HepG2 (cell line): ENCODE measurements around the gene GRPEL2. TPM values are rescaled to one million over a fixed set of nuclear protein-coding genes. Genes with fewer than 3 reads are reported as not detected.
A peak's percentile ranks its signal among the peaks of the same experiment; 100 is the strongest.

Experiments
- ARHGAP35 ChIP-seq: sonication (generic); formaldehyde crosslinking; IDR thresholded peaks from 2 replicates; pipeline ENCODE4 v1.9.0; 2022; ENCODE audit warnings: mild to moderate bottlenecking, inconsistent platforms, moderate library complexity, missing genetic modification reagents, borderline replicate concordance
- BATF2 ChIP-seq: sonication (generic); formaldehyde crosslinking; IDR thresholded peaks from 2 replicates; pipeline ENCODE4 v1.8.0; 2022; ENCODE audit warnings: mild to moderate bottlenecking, missing genetic modification reagents, moderate library complexity
- FIP1L1 ChIP-seq: fragments of 200-400 bp; formaldehyde crosslinking; IDR thresholded peaks from 2 replicates; pipeline ENCODE4 v1.6.1; 2018; ENCODE audit warnings: low read depth, mild to moderate bottlenecking, low read length, moderate library complexity, borderline replicate concordance; ENCODE audit not compliant: insufficient read depth
- FOXK2 ChIP-seq: fragments of 450-650 bp; IDR thresholded peaks from 2 replicates; pipeline ENCODE4 v1.6.1; 2016
- JUNB ChIP-seq: sonication (generic); formaldehyde crosslinking; IDR thresholded peaks from 2 replicates; pipeline ENCODE4 v1.8.0; 2022; ENCODE audit warnings: missing genetic modification reagents, mild to moderate bottlenecking, borderline replicate concordance
- MLX ChIP-seq: IDR thresholded peaks from 2 replicates; pipeline ENCODE4 v1.6.1; 2016
- NCOA5 ChIP-seq: sonication (generic); formaldehyde crosslinking; IDR thresholded peaks from 2 replicates; pipeline ENCODE4 v1.4.0; 2020; ENCODE audit warnings: missing genetic modification reagents
- NFRKB ChIP-seq: fragments of 450-650 bp; IDR thresholded peaks from 2 replicates; pipeline ENCODE4 v1.6.1; 2017
- SAP130 ChIP-seq: IDR thresholded peaks from 2 replicates; pipeline ENCODE4 v1.6.1; 2016; ENCODE audit warnings: low read depth
- SMC3 ChIP-seq: IDR thresholded peaks from 2 replicates; pipeline ENCODE4 v1.6.1; 2011; ENCODE audit warnings: low read length, improper control_type of control experiment
- TBL1XR1 ChIP-seq: fragments of 150-350 bp; IDR thresholded peaks from 2 replicates; pipeline ENCODE4 v1.6.1; 2014; ENCODE audit warnings: borderline replicate concordance, low read length; ENCODE audit not compliant: partially characterized antibody
- ZBTB42 ChIP-seq: sonication (generic); formaldehyde crosslinking; IDR thresholded peaks from 2 replicates; pipeline ENCODE4 v1.5.0; 2020; ENCODE audit warnings: mild to moderate bottlenecking, missing genetic modification reagents
- ZBTB44 ChIP-seq: sonication (generic); formaldehyde crosslinking; IDR thresholded peaks from 2 replicates; pipeline ENCODE4 v1.4.0; 2020; ENCODE audit warnings: missing genetic modification reagents
- ZFP36 ChIP-seq: fragments of 150-350 bp; IDR thresholded peaks from 2 replicates; pipeline ENCODE4 v1.6.1; 2018; ENCODE audit warnings: borderline replicate concordance, low read length, low read depth; ENCODE audit not compliant: partially characterized antibody
- ZNF205 ChIP-seq: IDR thresholded peaks from 2 replicates; pipeline ENCODE4 v1.6.1; 2018; ENCODE audit warnings: missing biosample characterization, missing genetic modification reagents
- ZNF33B ChIP-seq: sonication (generic); formaldehyde crosslinking; IDR thresholded peaks from 2 replicates; pipeline ENCODE4 v1.5.1; 2020; ENCODE audit warnings: mild to moderate bottlenecking, missing genetic modification reagents
- ZNF543 ChIP-seq: sonication (generic); formaldehyde crosslinking; IDR thresholded peaks from 2 replicates; pipeline ENCODE4 v1.4.0; 2020; ENCODE audit warnings: mild to moderate bottlenecking, missing genetic modification reagents
- ZNF652 ChIP-seq: IDR thresholded peaks from 2 replicates; pipeline ENCODE4 v1.6.1; 2016; ENCODE audit warnings: low read depth, borderline replicate concordance
- ZNF784 ChIP-seq: sonication (generic); formaldehyde crosslinking; IDR thresholded peaks from 2 replicates; pipeline ENCODE4 v1.5.1; 2020; ENCODE audit warnings: missing genetic modification reagents, mild to moderate bottlenecking, borderline replicate concordance
- ZNF800 ChIP-seq: sonication (generic); formaldehyde crosslinking; IDR thresholded peaks from 2 replicates; pipeline ENCODE4 v1.4.0; 2020; ENCODE audit warnings: missing genetic modification reagents
- ZNF839 ChIP-seq: sonication (generic); formaldehyde crosslinking; IDR thresholded peaks from 2 replicates; pipeline ENCODE4 v1.4.0; 2020; ENCODE audit warnings: missing genetic modification reagents, mild to moderate bottlenecking, borderline replicate concordance
- ZUFSP ChIP-seq: sonication (generic); formaldehyde crosslinking; IDR thresholded peaks from 2 replicates; pipeline ENCODE4 v1.9.0; 2021; ENCODE audit warnings: missing genetic modification reagents, mild to moderate bottlenecking, borderline replicate concordance
- polyA plus RNA-seq, 8 experiments: library from polyadenylated mRNA; depleted of rRNA in 3 of 8; stranded (reverse) in 7 of 8; unstranded in 1 of 8; fragments of >200 nt; fragmentation: Illumina TruSeq in 4 of 8; extraction: Trizol in 4 of 8; gene quantifications; 2 replicates each; pipeline versions ENCODE4 v1.2.1 to v1.2.3, GENCODE V29; 2011 to 2016; ENCODE audit warnings: low read depth in 4 of 8, missing spikeins in 1 of 8, mixed read lengths in 1 of 8; ENCODE audit not compliant: insufficient read depth in 1 of 8
- total RNA-seq, 5 experiments: library from RNA; depleted of rRNA; stranded (reverse); fragments of >200 nt; fragmentation: Illumina TruSeq; extraction: Trizol; gene quantifications; 2 replicates each; pipeline ENCODE4 v1.2.3, GENCODE V29; 2016; ENCODE audit warnings: low read depth in 1 of 5

Gene GRPEL2
- total and polyA plus RNA-seq, 2 of the 13 experiments (the other 11 are each of a cell fraction or from before 2014, with no cell fraction given): 13.1 to 16.6 TPM

- TF ChIP-seq ZNF800: peak; percentile 79
- TF ChIP-seq TBL1XR1: no peak
- no peak for TF ChIP-seq NCOA5
- TF ChIP-seq NFRKB: no peak
- 0 out of 2 replicates have a peak, but pooled peaks have one; percentile 51 for TF ChIP-seq ZNF652 (CRISPR knock-in tag)
- TF ChIP-seq ZFP36: no peak
- no peak for TF ChIP-seq MLX (CRISPR knock-in tag)
- TF ChIP-seq ZNF543: no peak; the same call in 1 of the 2 replicates
- 0 out of 2 replicates have a peak, but pooled peaks have one; percentile 54 for TF ChIP-seq ZNF784
- TF ChIP-seq BATF2 (CRISPR knock-in tag): peak; percentile 67; the same call in 1 of the 2 replicates
- peak; percentile 84 for TF ChIP-seq FOXK2
- 0 out of 2 replicates have a peak, but pooled peaks have one; percentile 65 for TF ChIP-seq ARHGAP35
- no peak for TF ChIP-seq ZBTB44
- 0 out of 2 replicates have a peak, but pooled peaks have one; percentile 32 for TF ChIP-seq FIP1L1
- no peak for TF ChIP-seq ZUFSP (CRISPR knock-in tag)
- peak; percentile 73; the same call in 1 of the 2 replicates for TF ChIP-seq ZNF33B (CRISPR knock-in tag)
- TF ChIP-seq ZNF205 (CRISPR knock-in tag): 0 out of 2 replicates have a peak, but pooled peaks have one; percentile 52
- TF ChIP-seq JUNB (CRISPR knock-in tag): no peak
- TF ChIP-seq ZNF839 (CRISPR knock-in tag): no peak; the same call in 1 of the 2 replicates
- TF ChIP-seq SAP130: peak; percentile 96
- TF ChIP-seq ZBTB42 (CRISPR knock-in tag): 0 out of 2 replicates have a peak, but pooled peaks have one; percentile 58
- no peak for TF ChIP-seq SMC3
These were observed at the start of gene GRPEL2 (continued) for GRCh38 chr5:149345147-149345891.
